Loucy (cell line): ENCODE data around the gene DLGAP4.
A peak's percentile ranks its signal among the peaks of the same experiment; 100 is the strongest.

Experiments used
- H2AFZ ChIP-seq: fragments of 200-600 bp; sonication (generic); 2 replicates; pipeline ENCODE4 v1.6.0; 2016; ENCODE audit warnings: antibody characterized with exemption, mild to moderate bottlenecking, low read length, moderate library complexity
- H3F3A ChIP-seq: fragments of 200-600 bp; 2 replicates; pipeline ENCODE4 v1.6.0; 2016; ENCODE audit warnings: antibody characterized with exemption, low read depth, mild to moderate bottlenecking
- H3K27me3 ChIP-seq: fragments of 200-600 bp; sonication (generic); 2 replicates; pipeline ENCODE4 v1.6.1; 2014; ENCODE audit warnings: low read length, mild to moderate bottlenecking; ENCODE audit not compliant: insufficient read depth, poor library complexity, severe bottlenecking
- H3K36me3 ChIP-seq: fragments of 200-600 bp; sonication (generic); 2 replicates; pipeline ENCODE4 v1.6.1; 2016; ENCODE audit warnings: low read length; ENCODE audit not compliant: insufficient read depth
- H3K4me1 ChIP-seq: fragments of 200-600 bp; sonication (generic); 2 replicates; pipeline ENCODE4 v1.5.1; 2014; ENCODE audit warnings: low read length, mild to moderate bottlenecking; ENCODE audit not compliant: insufficient read depth, poor library complexity, severe bottlenecking
- H3K4me2 ChIP-seq: fragments of 200-600 bp; sonication (generic); 2 replicates; pipeline ENCODE4 v1.6.0; 2014; ENCODE audit warnings: antibody characterized with exemption, low read length, low read depth, mild to moderate bottlenecking; ENCODE audit not compliant: poor library complexity, severe bottlenecking
- H3K4me3 ChIP-seq: fragments of 200-600 bp; sonication (generic); 2 replicates; pipeline ENCODE4 v1.5.1; 2014; ENCODE audit warnings: low read length, mild to moderate bottlenecking, mixed read lengths; ENCODE audit not compliant: poor library complexity, severe bottlenecking
- H3K79me2 ChIP-seq: fragments of 200-600 bp; sonication (generic); 2 replicates; pipeline ENCODE4 v1.6.1; 2014; ENCODE audit warnings: low read length; ENCODE audit not compliant: insufficient read depth
- H3K9ac ChIP-seq: fragments of 200-600 bp; sonication (generic); 2 replicates; pipeline ENCODE4 v1.6.0; 2014; ENCODE audit warnings: mild to moderate bottlenecking, low read depth, low read length, moderate library complexity; ENCODE audit not compliant: poor library complexity, severe bottlenecking
- H3K9me2 ChIP-seq: fragments of 200-600 bp; sonication (generic); replicated peaks from 2 replicates; pipeline ENCODE4 v1.6.1; 2016; ENCODE audit warnings: low read depth, low read length, mixed read lengths
- H3K9me3 ChIP-seq: fragments of 200-600 bp; sonication (generic); 2 replicates; pipeline ENCODE4 v1.6.1; 2014; ENCODE audit warnings: mild to moderate bottlenecking, antibody characterized with exemption, low read length, low read depth; ENCODE audit not compliant: insufficient read depth
- H4K20me1 ChIP-seq: fragments of 200-600 bp; sonication (generic); 2 replicates; pipeline ENCODE4 v1.6.0; 2014; ENCODE audit warnings: antibody characterized with exemption, low read length, mild to moderate bottlenecking; ENCODE audit not compliant: insufficient read depth, poor library complexity, severe bottlenecking
- EZH2phosphoT487 ChIP-seq: fragments of 200-600 bp; IDR thresholded peaks from 2 replicates; pipeline ENCODE4 v1.6.1; 2018; ENCODE audit warnings: antibody characterized with exemption, mild to moderate bottlenecking, moderate library complexity, borderline replicate concordance
- TF ChIP-seq, protein P1 (sequence below): fragments of 200-600 bp; sonication (generic); conservative IDR thresholded peaks from 2 replicates; pipeline ENCODE4 v1.5.1; 2014; ENCODE audit warnings: mild to moderate bottlenecking, antibody characterized with exemption, low read length

The DLGAP4 gene

GRCh38 chr20:36541768-36542488 lies 235.8 kb downstream of the DLGAP4 start:
- Histone ChIP-seq H3K4me1 (no peaks in the 10 kb centered on the region), H3K27me3 (no peaks in the 10 kb centered on the region), H3K4me3 (no peak overlapping the region), H4K20me1 (no peaks in the 10 kb centered on the region), H3K9me2 (no peaks in the 10 kb centered on the region), H3K79me2 (no peaks in the 10 kb centered on the region), H3K36me3 (no peaks in the 10 kb centered on the region), H3K4me2 (no peak overlapping the region), H2AFZ (no peak overlapping the region), H3K9me3 (no peaks in the 10 kb centered on the region), H3K9ac (no peak overlapping the region), H3F3A (no peaks in the 10 kb centered on the region)
- TF ChIP-seq, protein P1, sequence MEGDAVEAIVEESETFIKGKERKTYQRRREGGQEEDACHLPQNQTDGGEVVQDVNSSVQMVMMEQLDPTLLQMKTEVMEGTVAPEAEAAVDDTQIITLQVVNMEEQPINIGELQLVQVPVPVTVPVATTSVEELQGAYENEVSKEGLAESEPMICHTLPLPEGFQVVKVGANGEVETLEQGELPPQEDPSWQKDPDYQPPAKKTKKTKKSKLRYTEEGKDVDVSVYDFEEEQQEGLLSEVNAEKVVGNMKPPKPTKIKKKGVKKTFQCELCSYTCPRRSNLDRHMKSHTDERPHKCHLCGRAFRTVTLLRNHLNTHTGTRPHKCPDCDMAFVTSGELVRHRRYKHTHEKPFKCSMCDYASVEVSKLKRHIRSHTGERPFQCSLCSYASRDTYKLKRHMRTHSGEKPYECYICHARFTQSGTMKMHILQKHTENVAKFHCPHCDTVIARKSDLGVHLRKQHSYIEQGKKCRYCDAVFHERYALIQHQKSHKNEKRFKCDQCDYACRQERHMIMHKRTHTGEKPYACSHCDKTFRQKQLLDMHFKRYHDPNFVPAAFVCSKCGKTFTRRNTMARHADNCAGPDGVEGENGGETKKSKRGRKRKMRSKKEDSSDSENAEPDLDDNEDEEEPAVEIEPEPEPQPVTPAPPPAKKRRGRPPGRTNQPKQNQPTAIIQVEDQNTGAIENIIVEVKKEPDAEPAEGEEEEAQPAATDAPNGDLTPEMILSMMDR, result peak; percentile 45
- TF ChIP-seq EZH2phosphoT487, result no peak

- Histone ChIP-seq H3K4me1 (no peaks in the 10 kb centered on the region), H3K79me2 (no peaks in the 10 kb centered on the region), H3F3A (no peaks in the 10 kb centered on the region), H3K27me3 (no peaks in the 10 kb centered on the region), H3K4me3 (no peak overlapping the region), H3K9me2 (no peaks in the 10 kb centered on the region), H3K9me3 (no peaks in the 10 kb centered on the region), H3K9ac (no peak overlapping the region), H3K4me2 (no peak overlapping the region), H3K36me3 (no peaks in the 10 kb centered on the region), H4K20me1 (no peaks in the 10 kb centered on the region), H2AFZ (no peak overlapping the region)
- no peak for TF ChIP-seq EZH2phosphoT487
- TF ChIP-seq, protein P1, result no peak
Measured at GRCh38 chr20:36542516-36543183, 236.5 kb downstream of the DLGAP4 start.

GRCh38 chr20:36543184-36544133 lies 237.3 kb downstream of the DLGAP4 start:
- Histone ChIP-seq H3K4me3 (no peak overlapping the region), H3K27me3 (no peaks in the 10 kb centered on the region), H3K36me3 (no peaks in the 10 kb centered on the region), H2AFZ (no peak overlapping the region), H3K4me1 (no peaks in the 10 kb centered on the region), H3K79me2 (no peaks in the 10 kb centered on the region), H4K20me1 (no peaks in the 10 kb centered on the region), H3K9me2 (no peaks in the 10 kb centered on the region), H3K4me2 (no peak overlapping the region), H3F3A (no peaks in the 10 kb centered on the region), H3K9ac (no peak overlapping the region), H3K9me3 (no peaks in the 10 kb centered on the region)
- TF ChIP-seq EZH2phosphoT487, result no peak
